B cell (primary cell): ENCODE results near the gene DSC3. TPM values are rescaled to one million over a fixed set of nuclear protein-coding genes. Genes with fewer than 3 reads are reported as not detected.

ENCODE experiments used
- ATAC-seq: fragments of 200-7000 bp; cut with Tn5 transposase; one replicate; pipeline ENCODE4 v1.10.0; 2021; ENCODE audit warnings: low read depth, mild to moderate bottlenecking, moderate number of reproducible peaks, moderate library complexity
- CTCF ChIA-PET: fragments of 350-600 bp; sonication (Branson Sonifier 250); formaldehyde crosslinking; loops from one replicate; lab custom pipeline; 2021; ENCODE audit warnings: antibody characterized with exemption, inconsistent platforms; lab: Charles Lee
- POLR2A ChIA-PET: fragments of 350-600 bp; sonication (Branson Sonifier 250); formaldehyde crosslinking; loops from one replicate; lab custom pipeline; 2021; ENCODE audit warnings: antibody characterized with exemption; lab: Charles Lee
- DNase-seq: peaks from one replicate; pipeline ENCODE4 v3.0.0; 2013
- H2AFZ ChIP-seq: 2 replicates; pipeline ENCODE4 v1.6.1; 2012; ENCODE audit warnings: mild to moderate bottlenecking, low read depth, low read length; ENCODE audit not compliant: insufficient read depth, poor library complexity, severe bottlenecking
- H3K27ac ChIP-seq, 2 donors: 1 replicate in 1 of 2; 2 replicates in 1 of 2; pipeline ENCODE4 v1.5.1; 2012 to 2013; ENCODE audit warnings: low read length in 2 of 2, mild to moderate bottlenecking in 2 of 2, moderate library complexity in 1 of 2
- H3K27me3 ChIP-seq, 4 experiments: fragments of 200-600 bp in 1 of 4; sonication (generic) in 1 of 4; replicated peaks in 1 of 4; 1 replicate in 2 of 4; 2 replicates in 2 of 4; pipeline versions ENCODE4 v1.6.1 to v1.7.0; 2013 to 2016; ENCODE audit warnings: low read length in 3 of 4, mild to moderate bottlenecking in 2 of 4, mixed read lengths in 1 of 4, moderate library complexity in 1 of 4; ENCODE audit not compliant: insufficient read depth in 4 of 4, control insufficient read depth in 3 of 4; ENCODE audit errors: control extremely low read depth in 1 of 4
- H3K36me3 ChIP-seq, 2 experiments: replicated peaks in 1 of 2; 1 replicate in 1 of 2; 2 replicates in 1 of 2; pipeline versions ENCODE4 v1.6.1 to v1.7.1; 2013; ENCODE audit warnings: low read length in 1 of 2; ENCODE audit not compliant: insufficient read depth in 2 of 2, control insufficient read depth in 1 of 2; ENCODE audit errors: control extremely low read depth in 1 of 2, extremely low read depth in 1 of 2
- H3K4me1 ChIP-seq, 2 donors: fragments of 200-600 bp in 1 of 2; sonication (generic) in 1 of 2; 1 replicate in 1 of 2; 2 replicates in 1 of 2; pipeline versions ENCODE4 v1.5.1 to v1.6.1; 2013 to 2017; ENCODE audit warnings: low read length in 2 of 2; ENCODE audit not compliant: control insufficient read depth in 2 of 2, insufficient read depth in 2 of 2
- H3K4me2 ChIP-seq: replicated peaks from 2 replicates; pipeline ENCODE3; 2012; ENCODE audit warnings: mild to moderate bottlenecking, low read depth, low read length; ENCODE audit not compliant: poor library complexity, severe bottlenecking
- H3K4me3 ChIP-seq, 5 experiments: fragments of 200-600 bp in 1 of 5; sonication (generic) in 1 of 5; 1 replicate in 3 of 5; 2 replicates in 2 of 5; pipeline versions ENCODE4 v1.5.1 to v1.7.0; 2011 to 2016; ENCODE audit warnings: low read length in 4 of 5, mild to moderate bottlenecking in 4 of 5, low read depth in 2 of 5, control low read depth in 1 of 5, moderate library complexity in 1 of 5; ENCODE audit not compliant: insufficient read depth in 1 of 5; ENCODE audit errors: control extremely low read depth in 1 of 5, extremely low read depth in 1 of 5
- H3K79me2 ChIP-seq: fragments of 200-600 bp; sonication (generic); one replicate; pipeline ENCODE4 v1.6.0; 2016; ENCODE audit warnings: low read length; ENCODE audit not compliant: control insufficient read depth, insufficient read depth
- H3K9ac ChIP-seq: fragments of 200-600 bp; sonication (generic); 2 replicates; pipeline ENCODE4 v1.6.1; 2017; ENCODE audit warnings: mild to moderate bottlenecking, low read length, moderate library complexity
- H3K9me3 ChIP-seq, 3 donors: one replicate each; pipeline versions ENCODE4 v1.6.1 to v1.7.1; 2013; ENCODE audit warnings: low read length in 2 of 3; ENCODE audit not compliant: control insufficient read depth in 2 of 3, insufficient read depth in 1 of 3; ENCODE audit errors: control extremely low read depth in 1 of 3
- H4K20me1 ChIP-seq: 2 replicates; pipeline ENCODE4 v1.6.0; 2012; ENCODE audit warnings: mild to moderate bottlenecking, low read length; ENCODE audit not compliant: insufficient read depth, control insufficient read depth, poor library complexity, severe bottlenecking
- H3K27ac Mint-ChIP-seq: one replicate; pipeline ENCODE4 v1.8.0; 2021; ENCODE audit warnings: mixed read lengths
- H3K27me3 Mint-ChIP-seq: one replicate; pipeline ENCODE4 v1.8.0; 2021; ENCODE audit warnings: mixed read lengths
- H3K4me1 Mint-ChIP-seq: one replicate; pipeline ENCODE4 v1.8.0; 2021; ENCODE audit warnings: mixed read lengths
- H3K4me3 Mint-ChIP-seq: one replicate; pipeline ENCODE4 v1.8.0; 2021; ENCODE audit warnings: mixed read lengths
- H3K9me3 Mint-ChIP-seq: one replicate; pipeline ENCODE4 v1.8.0; 2022; ENCODE audit warnings: mixed read lengths; ENCODE audit not compliant: insufficient read depth
- CTCF ChIP-seq: fragments of 200-600 bp; IDR thresholded peaks from one replicate; pipeline ENCODE4 v1.8.0; 2022; ENCODE audit warnings: antibody characterized with exemption, mild to moderate bottlenecking
- EZH2 ChIP-seq: IDR thresholded peaks from 2 replicates; pipeline ENCODE4 v1.6.1; 2012; ENCODE audit warnings: borderline replicate concordance, low read depth, mild to moderate bottlenecking, moderate library complexity, low read length; ENCODE audit not compliant: insufficient read depth, poor library complexity, severe bottlenecking
- WGBS: methylation state at CpG from one replicate; pipeline ENCODE4 v1.1.5; 2013; ENCODE audit warnings: missing lambda C conversion rate; ENCODE audit not compliant: insufficient coverage; 5-methylcytosine and 5-hydroxymethylcytosine counted together
- intact Hi-C: fragments of 100-400 bp; cut with micrococcal nuclease; formaldehyde crosslinking; loops from one replicate; pipeline ENCODE4 v1.10.0; 2022
- polyA plus RNA-seq: library from polyadenylated mRNA; depleted of rRNA; stranded (reverse); fragments of >200 nt; gene quantifications from 2 replicates; pipeline ENCODE4 v1.2.3, GENCODE V29; 2012
- total RNA-seq, 2 donors: library from RNA; stranded (reverse); fragments of 120-200 nt in 1 of 2; gene quantifications; 1 replicate in 1 of 2; 2 replicates in 1 of 2; pipeline versions ENCODE4 v1.2.3 to v1.2.4, GENCODE V29; 2013 to 2022

DSC3 gene
- total and polyA plus RNA-seq, 2 donors (not counting 1 experiment from before 2014, with no cell fraction given), result not detected

GRCh38 chr18:31049189-31049588 lies 6.6 kb upstream of the DSC3 start:
- no peak overlapping the region for H3K4me3 Mint-ChIP-seq
- Histone ChIP-seq H2AFZ (no peak overlapping the region), H3K4me1 (no peaks in the 10 kb centered on the region), H3K36me3 (no peaks in the 10 kb centered on the region), H3K4me3 (no peak overlapping the region), H3K4me2 (no peak overlapping the region), H3K27me3 (no peaks in the 10 kb centered on the region), H3K27ac (no peak overlapping the region), H3K9ac (no peak overlapping the region), H3K9me3 (no peaks in the 10 kb centered on the region), H3K79me2 (no peaks in the 10 kb centered on the region), H4K20me1 (no peaks in the 10 kb centered on the region)
- no peak overlapping the region for H3K27ac Mint-ChIP-seq
- H3K9me3 Mint-ChIP-seq, result peaks cover 4% of the 10 kb centered on the region
- ATAC-seq (no peak), DNase-seq (no peak)
- ChIA-PET CTCF (no interaction called here), POLR2A (no interaction called here)
- no peak for TF ChIP-seq CTCF
- no peak for TF ChIP-seq EZH2
- intact Hi-C loops, result no loop called here
- H3K4me1 Mint-ChIP-seq, result no peaks in the 10 kb centered on the region
- 62% methylated on average over 1 of the region's 4 CpGs for WGBS
- peaks cover 4% of the 10 kb centered on the region for H3K27me3 Mint-ChIP-seq

GRCh38 chr18:31048216-31048615 lies 5.7 kb upstream of the DSC3 start:
- Histone ChIP-seq H3K4me2 (no peak overlapping the region), H3K27ac (no peak overlapping the region), H3K4me3 (no peak overlapping the region), H3K9me3 (no peaks in the 10 kb centered on the region), H2AFZ (no peak overlapping the region), H3K9ac (no peak overlapping the region), H3K4me1 (no peaks in the 10 kb centered on the region), H4K20me1 (no peaks in the 10 kb centered on the region), H3K36me3 (no peaks in the 10 kb centered on the region), H3K79me2 (no peaks in the 10 kb centered on the region), H3K27me3 (peaks cover 0 to 3% (median 1%) of the 10 kb centered on the region in 4 experiments)
- Mint-ChIP-seq H3K9me3 (peaks cover 4% of the 10 kb centered on the region), H3K27ac (no peak overlapping the region), H3K27me3 (peaks cover 13% of the 10 kb centered on the region), H3K4me3 (no peak overlapping the region), H3K4me1 (no peaks in the 10 kb centered on the region)
- intact Hi-C loops, result no loop called here
- no peak for ATAC-seq
- no peak for DNase-seq
- no peak for TF ChIP-seq CTCF
- TF ChIP-seq EZH2, result no peak
- ChIA-PET CTCF (no interaction called here), POLR2A (no interaction called here)
- WGBS, result 80% methylated on average over 1 of the region's 2 CpGs
